HepG2 (cell line): ENCODE results near the gene PHF13. TPM values are rescaled to one million over a fixed set of nuclear protein-coding genes. Genes with fewer than 3 reads are reported as not detected.

Experiments
- CAMTA2 ChIP-seq: sonication (generic); formaldehyde crosslinking; IDR thresholded peaks from 2 replicates; pipeline ENCODE4 v1.4.0; 2020; ENCODE audit warnings: mild to moderate bottlenecking, missing genetic modification reagents, borderline replicate concordance
- EP300 ChIP-seq, 3 experiments: sonication (generic) in 1 of 3; formaldehyde crosslinking in 1 of 3; IDR thresholded peaks; 2 replicates each; pipeline versions ENCODE4 v1.5.1 to v1.6.1; 2011 to 2020; ENCODE audit warnings: low read depth in 2 of 3, low read length in 2 of 3, borderline replicate concordance in 1 of 3, improper control_type of control experiment in 1 of 3, mild to moderate bottlenecking in 1 of 3, missing genetic modification reagents in 1 of 3, moderate library complexity in 1 of 3
- ETV5 ChIP-seq: IDR thresholded peaks from 2 replicates; pipeline ENCODE4 v1.6.1; 2018; ENCODE audit warnings: missing biosample characterization, missing genetic modification reagents, inconsistent platforms, borderline replicate concordance
- HNRNPL ChIP-seq: fragments of 200-400 bp; formaldehyde crosslinking; IDR thresholded peaks from 2 replicates; pipeline ENCODE4 v1.6.1; 2017; ENCODE audit warnings: mild to moderate bottlenecking, low read depth, low read length
- RAD21 ChIP-seq: fragments of 450-650 bp; formaldehyde crosslinking; IDR thresholded peaks from 2 replicates; pipeline ENCODE4 v1.5.0; 2020; ENCODE audit warnings: mild to moderate bottlenecking
- RERE ChIP-seq: IDR thresholded peaks from 2 replicates; pipeline ENCODE4 v1.6.1; 2016; ENCODE audit warnings: low read depth, missing genetic modification reagents, missing compliant biosample characterization
- RFXAP ChIP-seq: sonication (generic); formaldehyde crosslinking; IDR thresholded peaks from 2 replicates; pipeline ENCODE4 v1.4.0; 2020; ENCODE audit warnings: missing genetic modification reagents, borderline replicate concordance
- STAG1 ChIP-seq: sonication (generic); formaldehyde crosslinking; IDR thresholded peaks from 2 replicates; pipeline ENCODE4 v1.4.0; 2020; ENCODE audit warnings: missing genetic modification reagents
- TAF1 ChIP-seq: sonication (generic); formaldehyde crosslinking; IDR thresholded peaks from 2 replicates; pipeline ENCODE4 v1.4.0; 2020; ENCODE audit warnings: missing genetic modification reagents
- TBX2 ChIP-seq: sonication (generic); formaldehyde crosslinking; IDR thresholded peaks from 2 replicates; pipeline ENCODE4 v1.5.0; 2020; ENCODE audit warnings: missing genetic modification reagents, mild to moderate bottlenecking, borderline replicate concordance
- ZNF225 ChIP-seq: sonication (generic); formaldehyde crosslinking; IDR thresholded peaks from 2 replicates; pipeline ENCODE4 v1.4.0; 2020; ENCODE audit warnings: mild to moderate bottlenecking, missing genetic modification reagents
- ZNF510 ChIP-seq: sonication (generic); formaldehyde crosslinking; IDR thresholded peaks from 2 replicates; pipeline ENCODE4 v1.4.0; 2020; ENCODE audit warnings: low read depth, mild to moderate bottlenecking, missing genetic modification reagents
- ZNF562 ChIP-seq: sonication (generic); formaldehyde crosslinking; IDR thresholded peaks from 2 replicates; pipeline ENCODE4 v1.8.0; 2022; ENCODE audit warnings: missing genetic modification reagents, borderline replicate concordance
- ZNF567 ChIP-seq: sonication (generic); formaldehyde crosslinking; IDR thresholded peaks from 2 replicates; pipeline ENCODE4 v1.8.1; 2023; ENCODE audit warnings: mild to moderate bottlenecking, missing genetic modification reagents, borderline replicate concordance
- ZNF570 ChIP-seq: sonication (generic); formaldehyde crosslinking; IDR thresholded peaks from 2 replicates; pipeline ENCODE4 v1.4.0; 2020; ENCODE audit warnings: mild to moderate bottlenecking, missing genetic modification reagents, borderline replicate concordance
- ZNF747 ChIP-seq: sonication (generic); formaldehyde crosslinking; IDR thresholded peaks from 2 replicates; pipeline ENCODE4 v1.8.1; 2023; ENCODE audit warnings: missing genetic modification reagents, mild to moderate bottlenecking, borderline replicate concordance
- ZSCAN12 ChIP-seq: sonication (generic); formaldehyde crosslinking; IDR thresholded peaks from 2 replicates; pipeline ENCODE4 v1.9.0; 2021; ENCODE audit warnings: mild to moderate bottlenecking, missing genetic modification reagents
- polyA plus RNA-seq, 8 experiments: library from polyadenylated mRNA; depleted of rRNA in 3 of 8; stranded (reverse) in 7 of 8; unstranded in 1 of 8; fragments of >200 nt; fragmentation: Illumina TruSeq in 4 of 8; extraction: Trizol in 4 of 8; gene quantifications; 2 replicates each; pipeline versions ENCODE4 v1.2.1 to v1.2.3, GENCODE V29; 2011 to 2016; ENCODE audit warnings: low read depth in 4 of 8, missing spikeins in 1 of 8, mixed read lengths in 1 of 8; ENCODE audit not compliant: insufficient read depth in 1 of 8
- total RNA-seq, 5 experiments: library from RNA; depleted of rRNA; stranded (reverse); fragments of >200 nt; fragmentation: Illumina TruSeq; extraction: Trizol; gene quantifications; 2 replicates each; pipeline ENCODE4 v1.2.3, GENCODE V29; 2016; ENCODE audit warnings: low read depth in 1 of 5
- TF ChIP-seq, protein P1 (sequence below): sonication (generic); formaldehyde crosslinking; IDR thresholded peaks from 2 replicates; pipeline ENCODE4 v1.4.0; 2020; ENCODE audit warnings: missing genetic modification reagents

PHF13 gene
- total and polyA plus RNA-seq, 2 of the 13 experiments (the other 11 are each of a cell fraction or from before 2014, with no cell fraction given) = 4.7 to 7.4 TPM

- TF ChIP-seq, protein P1, sequence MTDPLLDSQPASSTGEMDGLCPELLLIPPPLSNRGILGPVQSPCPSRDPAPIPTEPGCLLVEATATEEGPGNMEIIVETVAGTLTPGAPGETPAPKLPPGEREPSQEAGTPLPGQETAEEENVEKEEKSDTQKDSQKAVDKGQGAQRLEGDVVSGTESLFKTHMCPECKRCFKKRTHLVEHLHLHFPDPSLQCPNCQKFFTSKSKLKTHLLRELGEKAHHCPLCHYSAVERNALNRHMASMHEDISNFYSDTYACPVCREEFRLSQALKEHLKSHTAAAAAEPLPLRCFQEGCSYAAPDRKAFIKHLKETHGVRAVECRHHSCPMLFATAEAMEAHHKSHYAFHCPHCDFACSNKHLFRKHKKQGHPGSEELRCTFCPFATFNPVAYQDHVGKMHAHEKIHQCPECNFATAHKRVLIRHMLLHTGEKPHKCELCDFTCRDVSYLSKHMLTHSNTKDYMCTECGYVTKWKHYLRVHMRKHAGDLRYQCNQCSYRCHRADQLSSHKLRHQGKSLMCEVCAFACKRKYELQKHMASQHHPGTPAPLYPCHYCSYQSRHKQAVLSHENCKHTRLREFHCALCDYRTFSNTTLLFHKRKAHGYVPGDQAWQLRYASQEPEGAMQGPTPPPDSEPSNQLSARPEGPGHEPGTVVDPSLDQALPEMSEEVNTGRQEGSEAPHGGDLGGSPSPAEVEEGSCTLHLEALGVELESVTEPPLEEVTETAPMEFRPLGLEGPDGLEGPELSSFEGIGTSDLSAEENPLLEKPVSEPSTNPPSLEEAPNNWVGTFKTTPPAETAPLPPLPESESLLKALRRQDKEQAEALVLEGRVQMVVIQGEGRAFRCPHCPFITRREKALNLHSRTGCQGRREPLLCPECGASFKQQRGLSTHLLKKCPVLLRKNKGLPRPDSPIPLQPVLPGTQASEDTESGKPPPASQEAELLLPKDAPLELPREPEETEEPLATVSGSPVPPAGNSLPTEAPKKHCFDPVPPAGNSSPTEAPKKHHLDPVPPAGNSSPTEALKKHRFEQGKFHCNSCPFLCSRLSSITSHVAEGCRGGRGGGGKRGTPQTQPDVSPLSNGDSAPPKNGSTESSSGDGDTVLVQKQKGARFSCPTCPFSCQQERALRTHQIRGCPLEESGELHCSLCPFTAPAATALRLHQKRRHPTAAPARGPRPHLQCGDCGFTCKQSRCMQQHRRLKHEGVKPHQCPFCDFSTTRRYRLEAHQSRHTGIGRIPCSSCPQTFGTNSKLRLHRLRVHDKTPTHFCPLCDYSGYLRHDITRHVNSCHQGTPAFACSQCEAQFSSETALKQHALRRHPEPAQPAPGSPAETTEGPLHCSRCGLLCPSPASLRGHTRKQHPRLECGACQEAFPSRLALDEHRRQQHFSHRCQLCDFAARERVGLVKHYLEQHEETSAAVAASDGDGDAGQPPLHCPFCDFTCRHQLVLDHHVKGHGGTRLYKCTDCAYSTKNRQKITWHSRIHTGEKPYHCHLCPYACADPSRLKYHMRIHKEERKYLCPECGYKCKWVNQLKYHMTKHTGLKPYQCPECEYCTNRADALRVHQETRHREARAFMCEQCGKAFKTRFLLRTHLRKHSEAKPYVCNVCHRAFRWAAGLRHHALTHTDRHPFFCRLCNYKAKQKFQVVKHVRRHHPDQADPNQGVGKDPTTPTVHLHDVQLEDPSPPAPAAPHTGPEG (CRISPR knock-in tag) = no peak
- 0 out of 2 replicates have a peak, but pooled peaks have one; percentile 14 for TF ChIP-seq TBX2 (CRISPR knock-in tag)
- no peak for TF ChIP-seq ZNF225 (CRISPR knock-in tag)
- TF ChIP-seq ZSCAN12 (CRISPR knock-in tag) = no peak
- peak; percentile 82 for TF ChIP-seq RAD21 (CRISPR knock-in tag)
- TF ChIP-seq ZNF570 (CRISPR knock-in tag) = no peak
- no peak for TF ChIP-seq ZNF567 (CRISPR knock-in tag)
- TF ChIP-seq ZNF562 (CRISPR knock-in tag) = no peak
- TF ChIP-seq RFXAP (CRISPR knock-in tag) = no peak
- TF ChIP-seq ZNF510 (CRISPR knock-in tag) = no peak
- TF ChIP-seq CAMTA2 (CRISPR knock-in tag) = no peak
- no peak for TF ChIP-seq EP300 (IDR thresholded peaks at IDR 0.05; ENCODE audit: low read depth in 2 of 2, low read length in 2 of 2)
- TF ChIP-seq EP300 (CRISPR knock-in tag; IDR thresholded peaks at IDR 0.05; ENCODE audit: borderline replicate concordance) = no peak
- TF ChIP-seq TAF1 (CRISPR knock-in tag) = no peak
- TF ChIP-seq ZNF747 (CRISPR knock-in tag) = no peak
- TF ChIP-seq STAG1 (CRISPR knock-in tag) = peak; percentile 80
- TF ChIP-seq RERE = no peak
- TF ChIP-seq ETV5 (CRISPR knock-in tag) = no peak
- peak; percentile 78 for TF ChIP-seq HNRNPL
Observed at GRCh38 chr1:6634371-6635052, 21.0 kb downstream of the PHF13 start (continued).
